Prostate gland (tissue), 2 donors: ENCODE data around the gene AQR.

Source experiments
- POLR2A ChIP-seq: fragments of 450-650 bp; IDR thresholded peaks from one replicate; pipeline ENCODE4 v1.6.1; 2016; ENCODE audit warnings: antibody characterized with exemption, mild to moderate bottlenecking
- POLR2AphosphoS5 ChIP-seq: sonication (generic); formaldehyde crosslinking; IDR thresholded peaks from one replicate; pipeline ENCODE4 v1.6.1; 2017; ENCODE audit warnings: antibody characterized with exemption
- TF ChIP-seq, protein P1 (sequence below), 4 experiments: fragments of 200-600 bp in 2 of 4; fragments of 450-650 bp in 2 of 4; sonication (generic) in 2 of 4; IDR thresholded peaks; 1 replicate in 3 of 4; 2 replicates in 1 of 4; pipeline ENCODE4 v1.5.1; 2016 to 2019; ENCODE audit warnings: antibody characterized with exemption in 4 of 4, mild to moderate bottlenecking in 2 of 4, moderate library complexity in 2 of 4

DNA sequence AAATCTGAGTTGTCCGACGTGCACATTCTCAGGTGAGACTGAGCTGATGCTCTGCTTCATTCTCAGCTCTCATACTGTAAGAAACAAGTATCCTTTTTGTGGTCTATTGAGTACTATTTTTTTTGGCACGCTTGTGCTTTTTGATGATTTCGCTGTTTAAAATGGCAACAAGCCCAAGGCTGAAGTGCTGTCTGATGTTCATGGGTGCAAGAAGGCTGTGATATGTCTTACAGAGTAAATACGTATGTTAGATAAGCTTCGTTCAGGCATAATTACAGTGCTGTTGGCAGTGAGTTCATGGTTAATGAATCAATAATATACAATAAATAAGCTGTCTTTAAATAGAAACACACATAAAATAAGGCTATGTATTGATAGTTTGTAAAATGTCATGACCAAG lies 27.2 kb downstream of the AQR start:
- TF ChIP-seq POLR2A (no peak), POLR2AphosphoS5 (no peak)
- TF ChIP-seq, protein P1, sequence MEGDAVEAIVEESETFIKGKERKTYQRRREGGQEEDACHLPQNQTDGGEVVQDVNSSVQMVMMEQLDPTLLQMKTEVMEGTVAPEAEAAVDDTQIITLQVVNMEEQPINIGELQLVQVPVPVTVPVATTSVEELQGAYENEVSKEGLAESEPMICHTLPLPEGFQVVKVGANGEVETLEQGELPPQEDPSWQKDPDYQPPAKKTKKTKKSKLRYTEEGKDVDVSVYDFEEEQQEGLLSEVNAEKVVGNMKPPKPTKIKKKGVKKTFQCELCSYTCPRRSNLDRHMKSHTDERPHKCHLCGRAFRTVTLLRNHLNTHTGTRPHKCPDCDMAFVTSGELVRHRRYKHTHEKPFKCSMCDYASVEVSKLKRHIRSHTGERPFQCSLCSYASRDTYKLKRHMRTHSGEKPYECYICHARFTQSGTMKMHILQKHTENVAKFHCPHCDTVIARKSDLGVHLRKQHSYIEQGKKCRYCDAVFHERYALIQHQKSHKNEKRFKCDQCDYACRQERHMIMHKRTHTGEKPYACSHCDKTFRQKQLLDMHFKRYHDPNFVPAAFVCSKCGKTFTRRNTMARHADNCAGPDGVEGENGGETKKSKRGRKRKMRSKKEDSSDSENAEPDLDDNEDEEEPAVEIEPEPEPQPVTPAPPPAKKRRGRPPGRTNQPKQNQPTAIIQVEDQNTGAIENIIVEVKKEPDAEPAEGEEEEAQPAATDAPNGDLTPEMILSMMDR (IDR thresholded peaks at IDR 0.05): no peak
